Vein endothelial cell (primary cell): Measurements from ENCODE around the gene OTULINL. TPM values are rescaled to one million over a fixed set of nuclear protein-coding genes. Genes with fewer than 3 reads are reported as not detected.

Experiments
- total RNA-seq: library from RNA; depleted of rRNA; stranded (reverse); fragments of >200 nt; gene quantifications from 2 replicates; pipeline ENCODE4 v1.2.3, GENCODE V29; 2012

The OTULINL gene
- total RNA-seq, result under 0.01 and 0.19 TPM in 2 replicates

DNA sequence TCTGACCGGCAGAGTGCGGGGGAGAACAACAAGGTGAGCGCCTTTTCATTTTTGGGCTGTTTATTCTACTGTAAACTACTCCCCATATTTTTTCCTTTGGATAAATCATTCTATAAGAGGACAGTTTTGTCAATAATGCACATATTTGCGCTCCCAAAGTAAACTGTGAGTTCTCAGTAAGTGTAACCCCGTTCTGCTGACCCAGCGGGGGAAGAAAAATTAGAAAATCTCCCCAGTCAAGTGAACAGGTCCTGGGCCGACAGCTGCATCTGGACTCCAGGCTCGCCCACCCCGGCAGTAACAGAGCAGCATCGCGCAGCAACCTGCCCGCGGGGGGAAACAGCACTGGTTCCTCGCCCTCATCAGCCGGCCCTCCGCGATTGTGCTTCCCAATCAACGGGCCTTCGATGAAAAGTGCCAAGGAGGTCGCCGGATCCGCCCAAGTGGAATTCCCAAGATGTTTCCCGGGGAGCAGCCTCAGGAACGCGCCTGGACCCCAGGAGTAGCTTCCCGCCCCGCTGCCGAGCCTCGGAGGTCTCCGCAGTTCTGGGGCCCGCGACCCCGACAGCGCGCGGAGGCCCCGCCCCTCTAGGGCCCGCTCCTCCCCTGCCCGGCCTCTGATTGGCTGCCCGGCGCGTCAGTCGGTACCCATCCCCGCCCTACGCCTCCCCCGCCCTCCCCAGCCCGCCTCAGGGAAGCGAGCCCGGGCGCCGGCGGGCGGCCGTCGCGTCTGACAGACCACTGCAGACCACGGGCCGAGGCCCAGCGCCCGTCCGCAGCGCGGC is at the start of gene OTULINL:
TSS of gene OTULINL (plus strand) at position 687 of the 785 bp plus-strand sequence. CDS start 103 bp downstream, outside the sequence.

Other genes starting within 250 kb of the OTULINL start
- gene OTULIN, start 82.9 kb downstream of the OTULINL start, total RNA-seq, result 22.5 and 24.6 TPM in 2 replicates